H1 (cell line): ENCODE measurements around the gene RAB8B.

Experiments used
- CEBPB ChIP-seq: IDR thresholded peaks from 2 replicates; pipeline ENCODE4 v1.6.1; 2012; ENCODE audit warnings: low read depth, low read length
- EGR1 ChIP-seq: IDR thresholded peaks from 2 replicates; pipeline ENCODE4 v1.6.1; 2011; ENCODE audit warnings: low read depth, low read length, borderline replicate concordance
- EZH2 ChIP-seq: fragments of 200-600 bp; sonication (generic); IDR thresholded peaks from 2 replicates; pipeline ENCODE4 v1.7.1; 2012; ENCODE audit warnings: low read depth, mild to moderate bottlenecking, moderate library complexity, low read length, inconsistent platforms; ENCODE audit not compliant: severe bottlenecking
- JUND ChIP-seq: IDR thresholded peaks from 2 replicates; pipeline ENCODE4 v1.6.1; 2011; ENCODE audit warnings: mild to moderate bottlenecking, improper control_type of control experiment, low read length
- MAFK ChIP-seq: IDR thresholded peaks from 2 replicates; pipeline ENCODE4 v1.6.1; 2012; ENCODE audit warnings: low read depth, mild to moderate bottlenecking, improper control_type of control experiment, low read length
- POLR2A ChIP-seq, 2 experiments: IDR thresholded peaks; 1 replicate in 1 of 2; 2 replicates in 1 of 2; pipeline ENCODE4 v1.6.1; 2011; ENCODE audit warnings: low read depth in 2 of 2, low read length in 2 of 2, mild to moderate bottlenecking in 2 of 2; ENCODE audit errors: control extremely low read depth in 1 of 2
- RXRA ChIP-seq: IDR thresholded peaks from 2 replicates; pipeline ENCODE4 v1.6.1; 2011; ENCODE audit warnings: low read depth, mild to moderate bottlenecking, low read length, moderate library complexity; ENCODE audit not compliant: insufficient read depth
- SP1 ChIP-seq: IDR thresholded peaks from 2 replicates; pipeline ENCODE4 v1.6.1; 2011; ENCODE audit warnings: low read depth, low read length
- TAF1 ChIP-seq: IDR thresholded peaks from 2 replicates; pipeline ENCODE4 v1.6.1; 2011; ENCODE audit warnings: mild to moderate bottlenecking, low read depth, low read length
- YY1 ChIP-seq: IDR thresholded peaks from 2 replicates; pipeline ENCODE4 v1.6.1; 2011; ENCODE audit warnings: low read depth, mild to moderate bottlenecking, low read length
- TF ChIP-seq, protein P1 (sequence below): IDR thresholded peaks from 2 replicates; pipeline ENCODE4 v1.6.1; 2011; ENCODE audit warnings: low read depth, mild to moderate bottlenecking, low read length; ENCODE audit not compliant: insufficient read depth
- TF ChIP-seq, protein P2 (sequence below), 3 experiments: IDR thresholded peaks; 1 replicate in 2 of 3; 2 replicates in 1 of 3; pipeline versions ENCODE4 v1.5.1 to v1.6.1; 2011; ENCODE audit warnings: low read length in 3 of 3, mild to moderate bottlenecking in 3 of 3, inconsistent platforms in 2 of 3, low read depth in 1 of 3, moderate library complexity in 1 of 3; ENCODE audit not compliant: insufficient read depth in 1 of 3; ENCODE audit errors: control extremely low read depth in 1 of 3
- TF ChIP-seq, protein P3 (sequence below): fragments of 300-600 bp; sonication (generic); IDR thresholded peaks from 2 replicates; pipeline ENCODE4 v1.7.1; 2012; ENCODE audit warnings: low read length, moderate library complexity, mild to moderate bottlenecking, inconsistent platforms; ENCODE audit not compliant: insufficient replicate concordance

DNA sequence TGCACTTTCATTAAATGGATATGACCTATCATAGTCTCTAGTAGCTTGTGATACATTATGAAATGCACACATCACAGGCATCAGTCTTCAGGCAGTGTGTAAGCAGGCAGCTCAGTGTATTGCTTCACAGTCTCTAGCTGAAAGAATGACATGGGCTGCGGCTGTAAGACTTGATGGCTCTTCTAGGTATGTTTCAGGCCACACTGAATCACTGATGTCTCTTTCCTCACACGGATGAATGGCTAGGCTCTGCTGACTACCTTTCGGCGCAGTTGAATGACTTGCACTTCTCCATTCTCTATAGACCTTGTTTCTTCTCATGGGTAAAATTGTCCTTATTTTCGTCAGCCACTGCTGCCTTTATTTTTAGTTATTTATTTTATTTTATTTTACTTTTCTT is 103.4 kb downstream of the RAB8B start:
- TF ChIP-seq EZH2 = no peak
- TF ChIP-seq JUND = no peak
- TF ChIP-seq, protein P1, sequence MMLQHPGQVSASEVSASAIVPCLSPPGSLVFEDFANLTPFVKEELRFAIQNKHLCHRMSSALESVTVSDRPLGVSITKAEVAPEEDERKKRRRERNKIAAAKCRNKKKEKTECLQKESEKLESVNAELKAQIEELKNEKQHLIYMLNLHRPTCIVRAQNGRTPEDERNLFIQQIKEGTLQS = no peak
- TF ChIP-seq MAFK = no peak
- TF ChIP-seq, protein P2, sequence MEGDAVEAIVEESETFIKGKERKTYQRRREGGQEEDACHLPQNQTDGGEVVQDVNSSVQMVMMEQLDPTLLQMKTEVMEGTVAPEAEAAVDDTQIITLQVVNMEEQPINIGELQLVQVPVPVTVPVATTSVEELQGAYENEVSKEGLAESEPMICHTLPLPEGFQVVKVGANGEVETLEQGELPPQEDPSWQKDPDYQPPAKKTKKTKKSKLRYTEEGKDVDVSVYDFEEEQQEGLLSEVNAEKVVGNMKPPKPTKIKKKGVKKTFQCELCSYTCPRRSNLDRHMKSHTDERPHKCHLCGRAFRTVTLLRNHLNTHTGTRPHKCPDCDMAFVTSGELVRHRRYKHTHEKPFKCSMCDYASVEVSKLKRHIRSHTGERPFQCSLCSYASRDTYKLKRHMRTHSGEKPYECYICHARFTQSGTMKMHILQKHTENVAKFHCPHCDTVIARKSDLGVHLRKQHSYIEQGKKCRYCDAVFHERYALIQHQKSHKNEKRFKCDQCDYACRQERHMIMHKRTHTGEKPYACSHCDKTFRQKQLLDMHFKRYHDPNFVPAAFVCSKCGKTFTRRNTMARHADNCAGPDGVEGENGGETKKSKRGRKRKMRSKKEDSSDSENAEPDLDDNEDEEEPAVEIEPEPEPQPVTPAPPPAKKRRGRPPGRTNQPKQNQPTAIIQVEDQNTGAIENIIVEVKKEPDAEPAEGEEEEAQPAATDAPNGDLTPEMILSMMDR (IDR thresholded peaks at IDR 0.05; ENCODE audit: control extremely low read depth in 1 of 3, insufficient read depth in 1 of 3, low read depth in 1 of 3, low read length in 3 of 3) = no peak
- TF ChIP-seq EGR1 = no peak
- no peak for TF ChIP-seq POLR2A (IDR thresholded peaks at IDR 0.05; ENCODE audit: control extremely low read depth in 1 of 2, low read depth in 2 of 2, low read length in 2 of 2)
- TF ChIP-seq, protein P3, sequence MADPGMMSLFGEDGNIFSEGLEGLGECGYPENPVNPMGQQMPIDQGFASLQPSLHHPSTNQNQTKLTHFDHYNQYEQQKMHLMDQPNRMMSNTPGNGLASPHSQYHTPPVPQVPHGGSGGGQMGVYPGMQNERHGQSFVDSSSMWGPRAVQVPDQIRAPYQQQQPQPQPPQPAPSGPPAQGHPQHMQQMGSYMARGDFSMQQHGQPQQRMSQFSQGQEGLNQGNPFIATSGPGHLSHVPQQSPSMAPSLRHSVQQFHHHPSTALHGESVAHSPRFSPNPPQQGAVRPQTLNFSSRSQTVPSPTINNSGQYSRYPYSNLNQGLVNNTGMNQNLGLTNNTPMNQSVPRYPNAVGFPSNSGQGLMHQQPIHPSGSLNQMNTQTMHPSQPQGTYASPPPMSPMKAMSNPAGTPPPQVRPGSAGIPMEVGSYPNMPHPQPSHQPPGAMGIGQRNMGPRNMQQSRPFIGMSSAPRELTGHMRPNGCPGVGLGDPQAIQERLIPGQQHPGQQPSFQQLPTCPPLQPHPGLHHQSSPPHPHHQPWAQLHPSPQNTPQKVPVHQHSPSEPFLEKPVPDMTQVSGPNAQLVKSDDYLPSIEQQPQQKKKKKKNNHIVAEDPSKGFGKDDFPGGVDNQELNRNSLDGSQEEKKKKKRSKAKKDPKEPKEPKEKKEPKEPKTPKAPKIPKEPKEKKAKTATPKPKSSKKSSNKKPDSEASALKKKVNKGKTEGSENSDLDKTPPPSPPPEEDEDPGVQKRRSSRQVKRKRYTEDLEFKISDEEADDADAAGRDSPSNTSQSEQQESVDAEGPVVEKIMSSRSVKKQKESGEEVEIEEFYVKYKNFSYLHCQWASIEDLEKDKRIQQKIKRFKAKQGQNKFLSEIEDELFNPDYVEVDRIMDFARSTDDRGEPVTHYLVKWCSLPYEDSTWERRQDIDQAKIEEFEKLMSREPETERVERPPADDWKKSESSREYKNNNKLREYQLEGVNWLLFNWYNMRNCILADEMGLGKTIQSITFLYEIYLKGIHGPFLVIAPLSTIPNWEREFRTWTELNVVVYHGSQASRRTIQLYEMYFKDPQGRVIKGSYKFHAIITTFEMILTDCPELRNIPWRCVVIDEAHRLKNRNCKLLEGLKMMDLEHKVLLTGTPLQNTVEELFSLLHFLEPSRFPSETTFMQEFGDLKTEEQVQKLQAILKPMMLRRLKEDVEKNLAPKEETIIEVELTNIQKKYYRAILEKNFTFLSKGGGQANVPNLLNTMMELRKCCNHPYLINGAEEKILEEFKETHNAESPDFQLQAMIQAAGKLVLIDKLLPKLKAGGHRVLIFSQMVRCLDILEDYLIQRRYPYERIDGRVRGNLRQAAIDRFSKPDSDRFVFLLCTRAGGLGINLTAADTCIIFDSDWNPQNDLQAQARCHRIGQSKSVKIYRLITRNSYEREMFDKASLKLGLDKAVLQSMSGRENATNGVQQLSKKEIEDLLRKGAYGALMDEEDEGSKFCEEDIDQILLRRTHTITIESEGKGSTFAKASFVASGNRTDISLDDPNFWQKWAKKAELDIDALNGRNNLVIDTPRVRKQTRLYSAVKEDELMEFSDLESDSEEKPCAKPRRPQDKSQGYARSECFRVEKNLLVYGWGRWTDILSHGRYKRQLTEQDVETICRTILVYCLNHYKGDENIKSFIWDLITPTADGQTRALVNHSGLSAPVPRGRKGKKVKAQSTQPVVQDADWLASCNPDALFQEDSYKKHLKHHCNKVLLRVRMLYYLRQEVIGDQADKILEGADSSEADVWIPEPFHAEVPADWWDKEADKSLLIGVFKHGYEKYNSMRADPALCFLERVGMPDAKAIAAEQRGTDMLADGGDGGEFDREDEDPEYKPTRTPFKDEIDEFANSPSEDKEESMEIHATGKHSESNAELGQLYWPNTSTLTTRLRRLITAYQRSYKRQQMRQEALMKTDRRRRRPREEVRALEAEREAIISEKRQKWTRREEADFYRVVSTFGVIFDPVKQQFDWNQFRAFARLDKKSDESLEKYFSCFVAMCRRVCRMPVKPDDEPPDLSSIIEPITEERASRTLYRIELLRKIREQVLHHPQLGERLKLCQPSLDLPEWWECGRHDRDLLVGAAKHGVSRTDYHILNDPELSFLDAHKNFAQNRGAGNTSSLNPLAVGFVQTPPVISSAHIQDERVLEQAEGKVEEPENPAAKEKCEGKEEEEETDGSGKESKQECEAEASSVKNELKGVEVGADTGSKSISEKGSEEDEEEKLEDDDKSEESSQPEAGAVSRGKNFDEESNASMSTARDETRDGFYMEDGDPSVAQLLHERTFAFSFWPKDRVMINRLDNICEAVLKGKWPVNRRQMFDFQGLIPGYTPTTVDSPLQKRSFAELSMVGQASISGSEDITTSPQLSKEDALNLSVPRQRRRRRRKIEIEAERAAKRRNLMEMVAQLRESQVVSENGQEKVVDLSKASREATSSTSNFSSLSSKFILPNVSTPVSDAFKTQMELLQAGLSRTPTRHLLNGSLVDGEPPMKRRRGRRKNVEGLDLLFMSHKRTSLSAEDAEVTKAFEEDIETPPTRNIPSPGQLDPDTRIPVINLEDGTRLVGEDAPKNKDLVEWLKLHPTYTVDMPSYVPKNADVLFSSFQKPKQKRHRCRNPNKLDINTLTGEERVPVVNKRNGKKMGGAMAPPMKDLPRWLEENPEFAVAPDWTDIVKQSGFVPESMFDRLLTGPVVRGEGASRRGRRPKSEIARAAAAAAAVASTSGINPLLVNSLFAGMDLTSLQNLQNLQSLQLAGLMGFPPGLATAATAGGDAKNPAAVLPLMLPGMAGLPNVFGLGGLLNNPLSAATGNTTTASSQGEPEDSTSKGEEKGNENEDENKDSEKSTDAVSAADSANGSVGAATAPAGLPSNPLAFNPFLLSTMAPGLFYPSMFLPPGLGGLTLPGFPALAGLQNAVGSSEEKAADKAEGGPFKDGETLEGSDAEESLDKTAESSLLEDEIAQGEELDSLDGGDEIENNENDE = no peak
- TF ChIP-seq YY1 = no peak
- TF ChIP-seq TAF1 = no peak
- no peak for TF ChIP-seq SP1
- TF ChIP-seq CEBPB = no peak
- TF ChIP-seq RXRA = no peak
